ENCODE data around the gene ZFAND2A.

ZFAND2A gene

GRCh38 chr7:1123715-1124114, 36.3 kb downstream of the ZFAND2A start:
- no peak overlapping the region for H3K27ac ChIP-seq
- TF ChIP-seq CTCF (IDR thresholded peaks at IDR 0.05) (peak; percentile 30), ZFX (IDR thresholded peaks at IDR 0.05; ENCODE audit: borderline replicate concordance) (no peak)

- H3K27ac ChIP-seq = no peak overlapping the region
- no peak for TF ChIP-seq CTCF (IDR thresholded peaks at IDR 0.05)
- no peak for TF ChIP-seq ZFX (IDR thresholded peaks at IDR 0.05; ENCODE audit: borderline replicate concordance)
Measured at GRCh38 chr7:1122832-1123501, 37.0 kb downstream of the ZFAND2A start.

- H3K27ac ChIP-seq = no peak overlapping the region
- TF ChIP-seq ZFX (IDR thresholded peaks at IDR 0.05; ENCODE audit: borderline replicate concordance) (no peak), CTCF (IDR thresholded peaks at IDR 0.05) (no peak)
Measured at GRCh38 chr7:1121886-1122831, 37.8 kb downstream of the ZFAND2A start.

- no peak overlapping the region for H3K27ac ChIP-seq
- no peak for TF ChIP-seq ZFX (IDR thresholded peaks at IDR 0.05; ENCODE audit: borderline replicate concordance)
- no peak for TF ChIP-seq CTCF (IDR thresholded peaks at IDR 0.05)
Measured at GRCh38 chr7:1121476-1121875, 38.5 kb downstream of the ZFAND2A start.

GRCh38 chr7:1120791-1121190, 39.2 kb downstream of the ZFAND2A start:
- TF ChIP-seq ZFX (IDR thresholded peaks at IDR 0.05; ENCODE audit: borderline replicate concordance) = no peak
- TF ChIP-seq CTCF (IDR thresholded peaks at IDR 0.05) = no peak
- H3K27ac ChIP-seq = no peak overlapping the region

GRCh38 chr7:1119201-1119600, 40.8 kb downstream of the ZFAND2A start:
- TF ChIP-seq CTCF (IDR thresholded peaks at IDR 0.05) (no peak), ZFX (IDR thresholded peaks at IDR 0.05; ENCODE audit: borderline replicate concordance) (no peak)

More at GRCh38 chr7:1119201-1119600, 40.8 kb downstream of the ZFAND2A start:
- H3K27ac ChIP-seq = no peak overlapping the region

Measured in 22Rv1 (cell line).